Measurements from ENCODE around the gene ZFHX3.

ZFHX3 gene

GRCh38 chr16:72876221-72876620 is 171.7 kb downstream of the ZFHX3 start:
- no peaks in the 10 kb centered on the region for H3K36me3 ChIP-seq
- H3K27me3 ChIP-seq = no peaks in the 10 kb centered on the region
- no peaks in the 10 kb centered on the region for H3K9me3 ChIP-seq
- no peak for TF ChIP-seq CTCF (IDR thresholded peaks at IDR 0.05)
- H3K4me3 ChIP-seq (ENCODE audit: low read depth in 1 of 2, low read length in 1 of 2) = no peak overlapping the region
- peaks cover 0 to 15% of the 10 kb centered on the region in 2 experiments for H3K4me1 ChIP-seq (ENCODE audit: control insufficient read depth in 1 of 2, insufficient read depth in 1 of 2, low read depth in 1 of 2, low read length in 1 of 2)
- H3K27ac ChIP-seq = no peak overlapping the region

- Histone ChIP-seq H3K4me3 (ENCODE audit: low read depth in 1 of 2, low read length in 1 of 2) (no peak overlapping the region), H3K9me3 (no peaks in the 10 kb centered on the region), H3K36me3 (no peaks in the 10 kb centered on the region), H3K4me1 (ENCODE audit: control insufficient read depth in 1 of 2, insufficient read depth in 1 of 2, low read depth in 1 of 2, low read length in 1 of 2) (peaks cover 0 to 15% of the 10 kb centered on the region in 2 experiments), H3K27me3 (no peaks in the 10 kb centered on the region), H3K27ac (no peak overlapping the region)
- no peak for TF ChIP-seq CTCF (IDR thresholded peaks at IDR 0.05)
Observed at GRCh38 chr16:72875291-72876031, 172.5 kb downstream of the ZFHX3 start.

DNA sequence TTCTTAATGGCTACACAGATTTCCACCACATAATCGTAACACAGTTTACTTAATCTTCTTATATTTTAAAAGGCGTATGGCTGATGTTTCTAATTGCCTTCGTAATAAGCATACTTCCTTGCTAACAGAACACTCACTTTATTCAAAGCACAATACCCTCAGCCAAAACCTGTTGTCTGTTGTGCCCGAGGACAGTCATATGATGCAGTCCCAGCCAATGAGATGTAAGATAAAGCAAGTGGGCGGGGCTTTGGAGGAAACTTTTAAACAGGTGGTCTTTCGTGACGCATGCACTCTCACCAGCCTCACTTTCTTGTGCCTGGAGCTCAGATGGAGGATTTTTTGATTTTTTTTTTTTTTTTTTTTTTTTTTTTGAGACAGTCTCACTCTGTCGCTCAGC is 174.1 kb downstream of the ZFHX3 start:
- H3K27me3 ChIP-seq = no peaks in the 10 kb centered on the region
- H3K4me3 ChIP-seq (ENCODE audit: low read depth in 1 of 2, low read length in 1 of 2) = no peak overlapping the region
- no peak overlapping the region for H3K27ac ChIP-seq
- no peaks in the 10 kb centered on the region for H3K9me3 ChIP-seq
- TF ChIP-seq CTCF (IDR thresholded peaks at IDR 0.05) = no peak
- H3K36me3 ChIP-seq = no peaks in the 10 kb centered on the region
- H3K4me1 ChIP-seq (ENCODE audit: control insufficient read depth in 1 of 2, insufficient read depth in 1 of 2, low read depth in 1 of 2, low read length in 1 of 2) = peaks cover 0 to 15% of the 10 kb centered on the region in 2 experiments

DNA sequence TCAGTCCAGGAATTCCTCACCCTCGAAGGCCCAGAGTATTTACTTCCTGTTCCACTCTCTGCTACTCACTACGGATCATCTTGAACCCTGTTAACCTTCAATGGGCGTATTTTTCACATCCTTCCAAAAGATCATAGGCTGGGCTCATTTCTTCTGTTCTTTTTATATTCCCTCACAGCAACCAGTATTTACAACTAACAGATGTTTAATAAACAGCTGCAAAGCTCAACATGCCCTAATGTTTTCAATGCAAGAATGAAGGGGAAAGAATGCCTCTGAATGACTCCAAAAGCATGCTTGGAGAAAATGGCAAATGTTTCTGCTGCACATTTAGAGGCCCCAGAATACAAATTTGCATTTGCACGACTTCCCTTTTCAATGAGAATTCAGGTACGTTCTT is 174.9 kb downstream of the ZFHX3 start:
- no peaks in the 10 kb centered on the region for H3K36me3 ChIP-seq
- H3K4me1 ChIP-seq (ENCODE audit: control insufficient read depth in 1 of 2, insufficient read depth in 1 of 2, low read depth in 1 of 2, low read length in 1 of 2) = peaks cover 0 to 15% of the 10 kb centered on the region in 2 experiments
- no peaks in the 10 kb centered on the region for H3K27me3 ChIP-seq
- no peak overlapping the region for H3K4me3 ChIP-seq (ENCODE audit: low read depth in 1 of 2, low read length in 1 of 2)
- H3K27ac ChIP-seq = no peak overlapping the region
- no peaks in the 10 kb centered on the region for H3K9me3 ChIP-seq
- no peak for TF ChIP-seq CTCF (IDR thresholded peaks at IDR 0.05)

GRCh38 chr16:72865835-72866234 is 182.1 kb downstream of the ZFHX3 start:
- no peak overlapping the region for H3K27ac ChIP-seq

More at GRCh38 chr16:72865835-72866234, 182.1 kb downstream of the ZFHX3 start:
- Histone ChIP-seq H3K9me3 (no peaks in the 10 kb centered on the region), H3K36me3 (no peaks in the 10 kb centered on the region), H3K27me3 (no peaks in the 10 kb centered on the region), H3K4me3 (ENCODE audit: low read depth in 1 of 2, low read length in 1 of 2) (no peak overlapping the region), H3K4me1 (ENCODE audit: control insufficient read depth in 1 of 2, insufficient read depth in 1 of 2, low read depth in 1 of 2, low read length in 1 of 2) (no peaks in the 10 kb centered on the region)
- no peak for TF ChIP-seq CTCF (IDR thresholded peaks at IDR 0.05)
